Measurements from ENCODE around the gene NFE2. TPM values are rescaled to one million over a fixed set of nuclear protein-coding genes. Genes with fewer than 3 reads are reported as not detected.
"Not testable (repeated sequence)": the region's sequence is repeated elsewhere in the genome, so short reads cannot be mapped to it uniquely, and the experiment has no call there.

The NFE2 gene
- total RNA-seq, 1 donor from 2014 or later, result not detected

GRCh38 chr12:54321363-54321762, 20.5 kb upstream of the NFE2 start:
- TF ChIP-seq, protein P1, sequence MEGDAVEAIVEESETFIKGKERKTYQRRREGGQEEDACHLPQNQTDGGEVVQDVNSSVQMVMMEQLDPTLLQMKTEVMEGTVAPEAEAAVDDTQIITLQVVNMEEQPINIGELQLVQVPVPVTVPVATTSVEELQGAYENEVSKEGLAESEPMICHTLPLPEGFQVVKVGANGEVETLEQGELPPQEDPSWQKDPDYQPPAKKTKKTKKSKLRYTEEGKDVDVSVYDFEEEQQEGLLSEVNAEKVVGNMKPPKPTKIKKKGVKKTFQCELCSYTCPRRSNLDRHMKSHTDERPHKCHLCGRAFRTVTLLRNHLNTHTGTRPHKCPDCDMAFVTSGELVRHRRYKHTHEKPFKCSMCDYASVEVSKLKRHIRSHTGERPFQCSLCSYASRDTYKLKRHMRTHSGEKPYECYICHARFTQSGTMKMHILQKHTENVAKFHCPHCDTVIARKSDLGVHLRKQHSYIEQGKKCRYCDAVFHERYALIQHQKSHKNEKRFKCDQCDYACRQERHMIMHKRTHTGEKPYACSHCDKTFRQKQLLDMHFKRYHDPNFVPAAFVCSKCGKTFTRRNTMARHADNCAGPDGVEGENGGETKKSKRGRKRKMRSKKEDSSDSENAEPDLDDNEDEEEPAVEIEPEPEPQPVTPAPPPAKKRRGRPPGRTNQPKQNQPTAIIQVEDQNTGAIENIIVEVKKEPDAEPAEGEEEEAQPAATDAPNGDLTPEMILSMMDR (IDR thresholded peaks at IDR 0.05), result no peak
- H3K4me1 ChIP-seq, result peaks cover 2 to 6% of the 10 kb centered on the region in 2 donors
- intact Hi-C loops (cut with DNase I), result no loop called here
- H3K36me3 ChIP-seq, result no peaks in the 10 kb centered on the region
- H3K27me3 ChIP-seq, result no peaks in the 10 kb centered on the region
- H3K9me3 ChIP-seq, result no peaks in the 10 kb centered on the region
- H3K27ac ChIP-seq, result no peak overlapping the region
- no peak for DNase-seq (ENCODE audit: low spot score in 2 of 2)
- H3K4me3 ChIP-seq, result no peak overlapping the region

DNA sequence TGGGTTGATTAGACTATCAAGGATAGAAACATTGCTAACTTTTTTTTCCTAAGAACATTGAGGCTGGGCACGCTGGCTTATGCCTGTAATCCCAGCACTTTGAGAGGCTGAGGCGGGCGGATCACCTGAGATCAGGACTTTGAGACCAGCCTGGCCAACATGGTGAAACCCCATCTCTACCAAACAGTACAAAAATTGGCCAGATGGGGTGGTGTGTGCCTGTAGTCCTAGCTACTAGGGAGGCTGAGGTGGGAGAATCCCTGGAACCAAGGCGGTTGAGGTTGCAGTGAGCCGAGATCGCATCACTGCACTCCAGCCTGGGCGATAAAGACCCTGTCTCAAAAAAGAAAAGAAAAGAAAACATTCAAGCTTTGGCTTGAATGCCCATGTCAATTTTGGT, 11.5 kb upstream of the NFE2 start:
- intact Hi-C loops (cut with DNase I); DNase-seq (ENCODE audit: low spot score in 2 of 2): not testable (repeated sequence)

DNA sequence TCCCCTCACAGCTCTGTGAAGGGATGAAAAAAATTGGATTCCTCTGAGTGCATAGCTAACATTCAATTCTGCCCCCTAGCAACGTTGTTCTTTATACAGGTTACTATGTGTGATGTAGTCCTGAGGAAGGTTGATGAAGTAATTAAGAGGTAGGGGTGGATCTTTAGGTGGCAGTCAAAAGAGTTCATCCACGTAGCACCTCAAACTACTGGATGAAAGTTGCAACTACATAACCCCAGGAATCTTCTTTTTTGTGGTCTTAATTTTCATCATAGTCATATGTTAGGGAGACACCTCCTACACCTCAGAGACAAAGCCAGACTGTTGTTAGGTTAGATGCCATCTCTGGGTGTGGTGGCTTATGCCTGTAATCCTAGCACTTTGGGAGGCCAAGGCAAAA, 10.2 kb upstream of the NFE2 start:
- DNase-seq (ENCODE audit: low spot score in 2 of 2), result no peak
- Histone ChIP-seq H3K27ac (no peak overlapping the region), H3K36me3 (no peaks in the 10 kb centered on the region), H3K4me1 (no peaks in the 10 kb centered on the region), H3K4me3 (no peak overlapping the region), H3K27me3 (no peaks in the 10 kb centered on the region), H3K9me3 (no peaks in the 10 kb centered on the region)
- TF ChIP-seq, protein P1 (IDR thresholded peaks at IDR 0.05), result no peak
- intact Hi-C loops (cut with DNase I), result no loop called here

More for the DNA sequence above, 11.5 kb upstream of the NFE2 start:
- not testable (repeated sequence) for H3K36me3 ChIP-seq, H3K9me3 ChIP-seq, H3K27me3 ChIP-seq, H3K4me3 ChIP-seq, H3K27ac ChIP-seq, H3K4me1 ChIP-seq

GRCh38 chr12:54306925-54307741, 6.3 kb upstream of the NFE2 start:
- intact Hi-C loops (cut with DNase I), result no loop called here

DNA sequence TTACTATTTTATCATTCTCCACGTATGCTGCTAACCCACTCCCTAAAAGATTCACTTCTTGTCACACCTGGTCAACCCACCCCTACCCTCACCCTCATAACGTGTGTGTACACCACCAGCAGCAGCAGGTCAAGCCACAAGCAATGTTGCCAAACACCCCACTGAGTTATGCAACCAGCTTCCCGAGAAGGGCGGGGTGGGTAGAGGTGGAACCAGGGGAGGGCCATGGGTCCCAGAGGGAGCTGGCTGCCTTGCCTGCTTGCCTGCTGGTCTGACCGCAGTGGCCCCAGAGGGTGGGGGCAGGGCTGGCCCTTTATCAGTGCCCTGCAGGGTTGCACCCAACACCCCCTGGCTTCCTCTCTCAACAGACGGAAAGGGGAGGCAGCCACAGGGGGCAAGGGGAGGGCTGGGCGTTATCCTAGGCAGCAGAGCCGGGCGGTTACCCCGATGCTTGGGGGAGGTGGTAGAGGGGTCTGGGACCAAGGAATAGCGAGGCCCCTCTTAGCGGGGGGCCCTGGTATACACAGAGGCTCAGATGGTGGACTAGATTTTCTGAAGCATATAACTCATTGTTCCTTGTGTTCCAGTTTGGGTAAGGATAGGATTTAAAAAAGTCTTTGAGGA, 3.5 kb upstream of the NFE2 start:
- H3K4me3 ChIP-seq, result no peak overlapping the region
- TF ChIP-seq, protein P1 (IDR thresholded peaks at IDR 0.05), result no peak
- no peak overlapping the region for H3K27ac ChIP-seq
- H3K9me3 ChIP-seq, result no peaks in the 10 kb centered on the region
- no peaks in the 10 kb centered on the region for H3K36me3 ChIP-seq
- H3K27me3 ChIP-seq, result no peaks in the 10 kb centered on the region
- DNase-seq (ENCODE audit: low spot score in 2 of 2), result peak; percentile 27 to 76
- intact Hi-C loops (cut with DNase I), result no loop called here
- peaks cover 0 to 5% of the 10 kb centered on the region in 2 donors for H3K4me1 ChIP-seq

More at GRCh38 chr12:54306925-54307741, 6.3 kb upstream of the NFE2 start:
- DNase-seq (ENCODE audit: low spot score in 2 of 2), result peak; percentile 27 to 72
- no peaks in the 10 kb centered on the region for H3K4me1 ChIP-seq
- H3K27me3 ChIP-seq, result no peaks in the 10 kb centered on the region
- H3K9me3 ChIP-seq, result no peaks in the 10 kb centered on the region
- TF ChIP-seq, protein P1 (IDR thresholded peaks at IDR 0.05), result no peak
- no peak overlapping the region for H3K4me3 ChIP-seq
- no peaks in the 10 kb centered on the region for H3K36me3 ChIP-seq
- no peak overlapping the region for H3K27ac ChIP-seq

DNA sequence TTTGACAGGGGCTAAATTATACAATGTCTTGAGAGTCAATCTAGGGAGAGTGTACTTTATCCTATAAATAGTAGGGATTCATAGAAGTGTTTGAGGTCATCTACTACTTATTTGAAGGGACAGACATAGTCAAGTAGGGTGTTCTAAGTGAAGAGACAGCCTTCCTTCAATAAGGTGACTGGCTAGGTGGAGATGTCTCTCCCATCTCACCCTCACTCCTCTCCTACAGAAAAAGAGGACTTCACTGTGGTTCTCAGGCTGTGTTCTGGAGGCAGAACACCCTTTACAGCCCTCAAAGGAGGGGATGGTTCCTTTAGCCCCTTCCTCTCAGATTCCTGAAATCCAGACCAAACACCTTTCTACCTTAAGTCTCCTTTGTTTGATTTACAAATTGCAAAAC, 2.8 kb upstream of the NFE2 start:
- TF ChIP-seq, protein P1 (IDR thresholded peaks at IDR 0.05), result no peak
- intact Hi-C loops (cut with DNase I), result no loop called here
- H3K4me3 ChIP-seq, result no peak overlapping the region

More for the DNA sequence above, 2.8 kb upstream of the NFE2 start:
- no peak for DNase-seq (ENCODE audit: low spot score in 2 of 2)
- Histone ChIP-seq H3K36me3 (no peaks in the 10 kb centered on the region), H3K4me1 (peaks cover 0 to 5% of the 10 kb centered on the region in 2 donors), H3K27me3 (no peaks in the 10 kb centered on the region), H3K9me3 (no peaks in the 10 kb centered on the region), H3K27ac (no peak overlapping the region)

Measured in ascending aorta (tissue), 2 donors.